A549 treated with RU486 at 1 μM for 4 hours (cell line): ENCODE results near the gene PLCB1. TPM values are rescaled to one million over a fixed set of nuclear protein-coding genes. Genes with fewer than 3 reads are reported as not detected.

Source experiments
- total RNA-seq: library from RNA; stranded (reverse); fragments of 200-300 nt; extraction: Qiagen RNA extraction; gene quantifications from 5 replicates; pipeline ENCODE4 v1.2.3, GENCODE V29; 2022; ENCODE audit warnings: low read depth

PLCB1 gene
- 0.26 to 0.68 TPM (median 0.50 TPM) in 5 replicates for total RNA-seq

DNA sequence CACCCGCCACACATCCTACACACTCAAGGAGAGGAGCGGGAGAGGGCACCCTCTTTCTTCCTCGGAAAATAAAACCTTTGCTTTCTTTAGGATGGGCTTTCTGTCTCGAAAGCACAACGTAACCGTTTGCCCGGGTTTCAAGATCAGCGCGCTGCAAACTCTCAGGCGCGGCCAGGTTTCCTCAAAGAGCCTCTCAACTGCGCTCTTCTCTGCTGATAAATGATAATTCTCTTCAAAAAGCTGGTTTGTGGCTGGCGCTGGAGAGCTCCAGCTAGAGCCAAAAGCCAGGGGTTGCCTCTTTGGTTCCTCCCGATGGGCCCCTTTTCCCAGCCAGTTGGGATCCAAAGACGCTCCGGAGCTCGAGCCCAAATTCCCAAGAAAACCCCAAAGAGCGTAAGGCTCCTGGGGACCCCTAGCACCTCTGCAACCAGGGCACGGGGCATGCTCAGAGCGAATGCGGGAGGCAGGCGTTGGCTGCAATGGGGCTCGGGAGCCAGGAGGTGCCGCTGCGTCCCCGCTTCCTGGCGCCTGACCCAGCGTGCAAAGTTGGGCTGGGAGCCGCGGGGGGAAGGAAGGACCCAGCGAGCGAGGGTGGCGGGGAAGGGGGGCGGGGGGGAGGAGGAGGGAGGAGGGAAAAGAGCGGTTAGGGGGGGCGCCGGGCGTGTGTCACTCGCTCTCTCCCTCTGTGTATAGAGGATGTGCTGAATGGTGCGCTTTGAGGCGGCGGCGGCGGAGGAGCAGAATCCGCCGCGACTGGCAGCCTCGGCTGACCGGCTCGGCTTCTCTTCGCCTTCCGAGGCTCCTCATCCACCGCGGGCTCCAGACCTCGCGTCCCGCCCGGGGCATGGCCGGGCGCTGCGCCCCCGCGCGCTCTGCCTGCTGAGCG, at the start of gene PLCB1:
TSS of gene PLCB1 (plus strand) at position 669 of the 886 bp plus-strand sequence. CDS start 386 bp downstream, outside the sequence.

Other genes with a start within 250 kb of the PLCB1 start
- gene HAO1, start 191.8 kb upstream of the PLCB1 start, total RNA-seq = not detected in 5 replicates
- 13.8 to 15.7 TPM (median 14.3 TPM) in 5 replicates for gene TMX4, start 112.5 kb upstream of the PLCB1 start, total RNA-seq